Naive thymus-derived CD8-positive, alpha-beta T cell (primary cell): ENCODE data around the gene AUTS2. TPM values are rescaled to one million over a fixed set of nuclear protein-coding genes. Genes with fewer than 3 reads are reported as not detected.
A peak's percentile ranks its signal among the peaks of the same experiment; 100 is the strongest.

Experiments used
- ATAC-seq, 2 donors: fragments of 150-1000 bp; cut with Tn5 transposase in 1 of 2; sonication (Bioruptor Pico), chemical (Tn5 transposase) in 1 of 2; 1 replicate in 1 of 2; 2 replicates in 1 of 2; pipeline ENCODE4 v1.10.0; 2021; ENCODE audit warnings: mild to moderate bottlenecking in 2 of 2, moderate library complexity in 2 of 2
- POLR2A ChIA-PET: fragments of 350-600 bp; sonication (Branson Sonifier 250); formaldehyde crosslinking; loops from one replicate; lab custom pipeline; 2021; ENCODE audit warnings: antibody characterized with exemption; lab: Charles Lee
- DNase-seq, 10 donors: peaks; one replicate each; pipeline versions ENCODE4 v3.0.0 to v3.0.0-alpha.2; 2020 to 2022
- H3K27ac Mint-ChIP-seq, 10 donors: one replicate each; pipeline ENCODE4 v1.8.0; 2020 to 2022; ENCODE audit warnings: mild to moderate bottlenecking in 10 of 10, mixed read lengths in 10 of 10, moderate library complexity in 4 of 10, inconsistent platforms in 1 of 10
- H3K27me3 Mint-ChIP-seq, 5 donors: one replicate each; pipeline ENCODE4 v1.8.0; 2021 to 2022; ENCODE audit warnings: mixed read lengths in 5 of 5
- H3K36me3 Mint-ChIP-seq, 3 donors: one replicate each; pipeline ENCODE4 v1.8.0; 2020 to 2022; ENCODE audit warnings: mixed read lengths in 3 of 3, mild to moderate bottlenecking in 2 of 3, inconsistent platforms in 1 of 3
- H3K4me1 Mint-ChIP-seq, 4 donors: one replicate each; pipeline ENCODE4 v1.8.0; 2021 to 2022; ENCODE audit warnings: mixed read lengths in 4 of 4
- H3K4me3 Mint-ChIP-seq, 10 donors: one replicate each; pipeline ENCODE4 v1.8.0; 2020 to 2022; ENCODE audit warnings: mild to moderate bottlenecking in 10 of 10, mixed read lengths in 10 of 10, moderate library complexity in 6 of 10, inconsistent platforms in 1 of 10
- H3K9me3 Mint-ChIP-seq, 9 donors: one replicate each; pipeline ENCODE4 v1.8.0; 2020 to 2022; ENCODE audit warnings: mixed read lengths in 9 of 9, mild to moderate bottlenecking in 3 of 9, inconsistent platforms in 1 of 9, moderate library complexity in 1 of 9
- polyA plus RNA-seq, 3 donors: library from polyadenylated mRNA; unstranded; fragments of 300-500 nt; fragmentation: Illumina TruSeq; gene quantifications; one replicate each; pipeline ENCODE4 v1.2.3, GENCODE V29; 2021
- total RNA-seq, 8 experiments: library from RNA in 2 of 8; stranded (reverse) in 2 of 8; gene quantifications; one replicate each; pipeline ENCODE4 v1.2.3 and lab custom pipeline; 2021 to 2026

Gene AUTS2
- total and polyA plus RNA-seq, 5 experiments from 2014 or later: 0.36 to 4.6 (median 3.0) TPM

GRCh38 chr7:69591805-69592204 lies 6.5 kb upstream of the AUTS2 start:
- Mint-ChIP-seq H3K36me3 (peaks cover 0 to 9% (median 0%) of the 10 kb centered on the region in 3 donors), H3K9me3 (peaks cover 0 to 5% (median 3%) of the 10 kb centered on the region in 9 donors), H3K4me3 (no peak overlapping the region), H3K27ac (no peak overlapping the region), H3K4me1 (peaks cover 0 to 2% (median under 1%) of the 10 kb centered on the region in 4 donors), H3K27me3 (peaks cover 9 to 24% (median 15%) of the 10 kb centered on the region in 5 donors)
- no peak for ATAC-seq
- no peak for DNase-seq
- POLR2A ChIA-PET: no interaction called here

- peaks cover 0 to 6% (median 5%) of the 10 kb centered on the region in 4 donors for H3K4me1 Mint-ChIP-seq
- no peak for DNase-seq
- H3K36me3 Mint-ChIP-seq: peaks cover 0 to 9% (median 0%) of the 10 kb centered on the region in 3 donors
- ATAC-seq: no peak
- POLR2A ChIA-PET: no interaction called here
- peaks cover 0 to 6% (median 3%) of the 10 kb centered on the region in 9 donors for H3K9me3 Mint-ChIP-seq
- peaks cover 9 to 28% (median 17%) of the 10 kb centered on the region in 5 donors for H3K27me3 Mint-ChIP-seq
- no peak overlapping the region for H3K27ac Mint-ChIP-seq
- no peak overlapping the region for H3K4me3 Mint-ChIP-seq
These were observed 4.8 kb upstream of the AUTS2 start for GRCh38 chr7:69593511-69593910.

- DNase-seq: no peak
- H3K27ac Mint-ChIP-seq: no peak overlapping the region
- H3K27me3 Mint-ChIP-seq: peaks cover 18 to 34% (median 20%) of the 10 kb centered on the region in 5 donors
- no peak for ATAC-seq
- peaks cover 0 to 6% (median 3%) of the 10 kb centered on the region in 9 donors for H3K9me3 Mint-ChIP-seq
- H3K36me3 Mint-ChIP-seq: peaks cover 0 to 8% (median 4%) of the 10 kb centered on the region in 3 donors
- POLR2A ChIA-PET: no interaction called here
- peaks cover 8 to 16% (median 14%) of the 10 kb centered on the region in 4 donors for H3K4me1 Mint-ChIP-seq
- peak overlapping the region in 1 of 10 donors; percentile 14 for H3K4me3 Mint-ChIP-seq
These were observed 2.9 kb upstream of the AUTS2 start for GRCh38 chr7:69595415-69595814.

GRCh38 chr7:69596056-69596455 lies 2.2 kb upstream of the AUTS2 start:
- H3K4me3 Mint-ChIP-seq: peak overlapping the region in 2 of 10 donors; percentile 54 to 87
- ATAC-seq (no peak), DNase-seq (no peak)
- peaks cover 0 to 6% (median 0%) of the 10 kb centered on the region in 9 donors for H3K9me3 Mint-ChIP-seq
- H3K4me1 Mint-ChIP-seq: peaks cover 8 to 16% (median 16%) of the 10 kb centered on the region in 4 donors
- H3K27me3 Mint-ChIP-seq: peaks cover 16 to 30% (median 19%) of the 10 kb centered on the region in 5 donors
- H3K36me3 Mint-ChIP-seq: peaks cover 0 to 4% (median 2%) of the 10 kb centered on the region in 3 donors
- POLR2A ChIA-PET: no interaction called here
- H3K27ac Mint-ChIP-seq: no peak overlapping the region

- peaks cover 8 to 16% (median 16%) of the 10 kb centered on the region in 4 donors for H3K4me1 Mint-ChIP-seq
- POLR2A ChIA-PET: no interaction called here
- no peak for DNase-seq
- peaks cover 0 to 4% (median 0%) of the 10 kb centered on the region in 3 donors for H3K36me3 Mint-ChIP-seq
- H3K4me3 Mint-ChIP-seq: peak overlapping the region; percentile 62 to 88 (median 82)
- ATAC-seq: no peak
- H3K27ac Mint-ChIP-seq: peak overlapping the region in 3 of 10 donors; percentile 18 to 68 (median 38)
- peaks cover 0 to 6% (median 0%) of the 10 kb centered on the region in 9 donors for H3K9me3 Mint-ChIP-seq
- H3K27me3 Mint-ChIP-seq: peaks cover 16 to 28% (median 19%) of the 10 kb centered on the region in 5 donors
These were observed 1.5 kb upstream of the AUTS2 start for GRCh38 chr7:69596723-69597277.

- Mint-ChIP-seq H3K4me1 (peaks cover 8 to 16% (median 16%) of the 10 kb centered on the region in 4 donors), H3K4me3 (peak overlapping the region; percentile 62 to 88 (median 82)), H3K27ac (peak overlapping the region in 3 of 10 donors; percentile 18 to 68 (median 38)), H3K9me3 (peaks cover 0 to 6% (median 0%) of the 10 kb centered on the region in 9 donors), H3K36me3 (peaks cover 0 to 4% (median 0%) of the 10 kb centered on the region in 3 donors), H3K27me3 (peaks cover 16 to 26% (median 19%) of the 10 kb centered on the region in 5 donors)
- POLR2A ChIA-PET: no interaction called here
- DNase-seq: peak in 4 of 10 donors; percentile 13 to 24 (median 16)
- ATAC-seq: peak; percentile 5 to 35
These were observed 798 bp upstream of the AUTS2 start for GRCh38 chr7:69597278-69598076.

GRCh38 chr7:69598487-69599285 lies 411 bp downstream of the AUTS2 start:
- Mint-ChIP-seq H3K27me3 (peaks cover 16 to 26% (median 19%) of the 10 kb centered on the region in 5 donors), H3K4me1 (peaks cover 8 to 16% (median 16%) of the 10 kb centered on the region in 4 donors), H3K27ac (peak overlapping the region in 3 of 10 donors; percentile 48 to 77 (median 50)), H3K36me3 (peaks cover 0 to 4% (median 0%) of the 10 kb centered on the region in 3 donors), H3K9me3 (peaks cover 0 to 6% (median 0%) of the 10 kb centered on the region in 9 donors), H3K4me3 (peak overlapping the region; percentile 79 to 91 (median 87))
- POLR2A ChIA-PET: no interaction called here
- no peak for ATAC-seq
- DNase-seq: peak in 4 of 10 donors; percentile 12 to 38 (median 16)

- no peak for ATAC-seq
- POLR2A ChIA-PET: no interaction called here
- H3K27ac Mint-ChIP-seq: peak overlapping the region in 3 of 10 donors; percentile 48 to 77 (median 49)
- peaks cover 0 to 6% (median 0%) of the 10 kb centered on the region in 9 donors for H3K9me3 Mint-ChIP-seq
- peak overlapping the region; percentile 72 to 91 (median 87) for H3K4me3 Mint-ChIP-seq
- DNase-seq: peak in 1 of 10 donors; percentile 9
- H3K4me1 Mint-ChIP-seq: peaks cover 8 to 16% (median 16%) of the 10 kb centered on the region in 4 donors
- H3K27me3 Mint-ChIP-seq: peaks cover 16 to 26% (median 19%) of the 10 kb centered on the region in 5 donors
- peaks cover 0 to 4% (median 0%) of the 10 kb centered on the region in 3 donors for H3K36me3 Mint-ChIP-seq
These were observed 1.1 kb downstream of the AUTS2 start for GRCh38 chr7:69599286-69599954.

- ATAC-seq (no peak), DNase-seq (peak in 2 of 10 donors; percentile 7)
- peak overlapping the region in 2 of 10 donors; percentile 21 to 29 for H3K27ac Mint-ChIP-seq
- H3K36me3 Mint-ChIP-seq: peaks cover 0 to 4% (median 0%) of the 10 kb centered on the region in 3 donors
- H3K27me3 Mint-ChIP-seq: peaks cover 16 to 26% (median 18%) of the 10 kb centered on the region in 5 donors
- H3K4me1 Mint-ChIP-seq: peaks cover 8 to 16% (median 16%) of the 10 kb centered on the region in 4 donors
- POLR2A ChIA-PET: no interaction called here
- H3K9me3 Mint-ChIP-seq: peaks cover 0 to 4% (median 0%) of the 10 kb centered on the region in 9 donors
- peak overlapping the region; percentile 61 to 85 (median 76) for H3K4me3 Mint-ChIP-seq
These were observed 1.9 kb downstream of the AUTS2 start for GRCh38 chr7:69599955-69600709.

- POLR2A ChIA-PET: no interaction called here
- Mint-ChIP-seq H3K27ac (no peak overlapping the region), H3K4me3 (peak overlapping the region in 5 of 10 donors; percentile 50 to 82 (median 55)), H3K36me3 (peaks cover 0 to 4% (median 0%) of the 10 kb centered on the region in 3 donors), H3K27me3 (peaks cover 12 to 25% (median 15%) of the 10 kb centered on the region in 5 donors), H3K9me3 (peaks cover 0 to 4% (median 0%) of the 10 kb centered on the region in 9 donors), H3K4me1 (peaks cover 8 to 16% (median 16%) of the 10 kb centered on the region in 4 donors)
- ATAC-seq (no peak), DNase-seq (no peak)
These were observed 2.6 kb downstream of the AUTS2 start for GRCh38 chr7:69600710-69601519.
